Activated CD8-positive, alpha-beta memory T cell treated with anti-CD3 and anti-CD28 coated beads for 24 hours (primary cell): ENCODE data around the gene SLC9A1.
A peak's percentile ranks its signal among the peaks of the same experiment; 100 is the strongest.

Source experiments
- DNase-seq: peaks from one replicate; pipeline ENCODE4 v3.0.0-alpha.2; 2020

The SLC9A1 gene

GRCh38 chr1:27101696-27102095, 53.2 kb downstream of the SLC9A1 start:
- no peak for DNase-seq

DNA sequence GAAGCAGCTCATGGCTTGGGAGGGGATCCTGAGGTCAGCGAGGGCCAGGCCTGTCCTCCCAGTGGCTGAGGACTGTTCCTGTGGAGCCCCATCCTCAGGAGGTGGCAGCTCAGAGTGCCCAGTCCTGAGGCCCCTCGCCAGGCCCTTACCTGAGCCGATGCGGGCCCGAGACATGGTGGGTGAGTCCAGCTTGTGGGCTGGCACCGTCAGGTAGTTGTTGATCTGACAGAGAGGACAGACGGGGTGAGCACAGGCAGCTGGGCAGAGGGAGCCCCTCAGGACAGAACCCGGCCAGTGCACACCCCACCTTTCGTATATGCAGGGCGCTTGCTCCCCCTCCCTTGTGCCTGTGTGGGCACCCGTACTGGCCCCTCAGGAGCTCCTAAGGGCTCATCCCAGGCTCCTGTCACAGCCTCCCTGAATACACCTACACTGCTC, 53.9 kb downstream of the SLC9A1 start:
- no peak for DNase-seq

GRCh38 chr1:27100335-27101053, 54.4 kb downstream of the SLC9A1 start:
- no peak for DNase-seq

- no peak for DNase-seq
These were observed 55.2 kb downstream of the SLC9A1 start for GRCh38 chr1:27099587-27100334.

DNA sequence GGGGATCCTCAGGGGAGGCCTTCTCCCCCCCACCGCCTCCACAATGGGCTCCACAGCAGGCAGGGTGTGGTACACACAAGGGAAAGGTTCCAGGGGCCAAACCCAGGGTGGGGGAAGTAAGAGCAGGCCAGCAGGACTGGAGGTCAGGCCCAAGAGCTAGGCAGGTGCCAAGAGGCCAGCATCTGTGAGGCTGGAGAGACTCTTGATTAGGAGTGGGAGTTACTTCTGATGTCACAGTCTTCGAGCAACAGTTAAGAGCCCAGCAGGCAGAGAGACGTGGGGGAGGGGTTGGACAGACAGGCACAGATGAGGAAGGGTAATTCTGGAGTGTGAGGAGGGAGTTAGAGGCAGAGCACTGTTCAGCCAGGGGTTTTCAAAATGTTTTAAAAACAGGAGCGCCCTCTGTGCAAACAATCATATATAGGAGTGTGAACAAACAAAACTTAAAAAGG, 55.8 kb downstream of the SLC9A1 start:
- no peak for DNase-seq

GRCh38 chr1:27098431-27099134, 56.3 kb downstream of the SLC9A1 start:
- DNase-seq: no peak

DNA sequence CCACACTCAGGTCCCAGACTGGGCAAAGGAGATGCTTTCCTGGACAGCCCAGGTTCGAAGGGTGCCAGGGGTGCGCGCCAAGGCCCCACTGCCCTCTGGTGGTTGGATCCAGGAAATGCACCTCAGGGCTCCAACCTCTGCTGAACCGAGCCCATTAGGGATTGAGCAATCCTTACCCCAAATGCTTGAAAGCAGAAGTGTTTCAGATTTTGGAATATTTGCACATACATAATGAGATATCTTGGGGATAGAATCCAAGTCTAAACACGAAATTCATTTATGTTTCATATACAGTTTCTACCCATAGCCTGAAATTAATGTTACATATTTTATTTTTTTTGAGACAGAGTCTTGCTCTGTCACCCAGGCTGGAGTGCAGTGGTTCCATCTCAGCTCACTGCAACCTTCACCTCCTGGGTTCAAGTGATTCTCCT, 57.4 kb downstream of the SLC9A1 start:
- peak; percentile 87 for DNase-seq

DNA sequence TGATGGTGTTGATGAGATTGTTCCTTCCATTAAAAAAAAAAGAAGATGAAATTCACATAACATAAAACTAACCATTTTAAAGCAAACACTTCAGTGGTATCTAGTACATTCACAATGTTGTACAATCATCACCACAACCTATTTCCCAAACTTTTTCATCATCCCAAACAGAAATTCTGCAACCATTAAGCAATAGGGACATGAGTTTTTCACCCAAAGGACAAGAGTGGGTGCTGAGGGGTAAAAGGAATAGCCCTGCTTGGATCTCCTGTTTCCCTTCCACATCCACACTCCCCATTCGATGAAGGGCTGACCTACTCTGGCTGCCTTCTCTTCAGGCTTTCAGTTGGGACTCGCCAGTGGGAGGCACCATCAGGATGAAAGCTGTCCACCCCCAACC, 59.3 kb downstream of the SLC9A1 start:
- no peak for DNase-seq

- DNase-seq: no peak
These were observed 62.0 kb downstream of the SLC9A1 start for GRCh38 chr1:27092888-27093287.

DNA sequence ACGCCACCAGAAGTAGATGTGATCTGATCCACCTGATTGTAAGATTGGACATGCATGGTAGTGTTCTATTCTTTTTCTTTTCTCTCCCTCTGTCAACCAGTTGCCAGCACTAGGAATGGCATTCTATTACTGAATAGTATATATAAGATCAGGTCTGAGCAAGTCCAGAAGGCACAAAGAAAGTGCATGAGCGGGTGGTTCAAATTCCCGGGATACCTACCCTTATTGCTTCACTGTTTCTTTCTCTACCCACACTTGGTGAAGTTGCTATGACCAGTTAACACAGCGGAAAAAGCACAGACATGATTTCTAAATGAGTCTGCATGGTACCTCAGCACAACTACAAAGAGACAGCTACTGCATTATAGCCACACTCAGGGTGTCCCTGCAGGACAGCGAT, 64.0 kb downstream of the SLC9A1 start:
- no peak for DNase-seq

DNA sequence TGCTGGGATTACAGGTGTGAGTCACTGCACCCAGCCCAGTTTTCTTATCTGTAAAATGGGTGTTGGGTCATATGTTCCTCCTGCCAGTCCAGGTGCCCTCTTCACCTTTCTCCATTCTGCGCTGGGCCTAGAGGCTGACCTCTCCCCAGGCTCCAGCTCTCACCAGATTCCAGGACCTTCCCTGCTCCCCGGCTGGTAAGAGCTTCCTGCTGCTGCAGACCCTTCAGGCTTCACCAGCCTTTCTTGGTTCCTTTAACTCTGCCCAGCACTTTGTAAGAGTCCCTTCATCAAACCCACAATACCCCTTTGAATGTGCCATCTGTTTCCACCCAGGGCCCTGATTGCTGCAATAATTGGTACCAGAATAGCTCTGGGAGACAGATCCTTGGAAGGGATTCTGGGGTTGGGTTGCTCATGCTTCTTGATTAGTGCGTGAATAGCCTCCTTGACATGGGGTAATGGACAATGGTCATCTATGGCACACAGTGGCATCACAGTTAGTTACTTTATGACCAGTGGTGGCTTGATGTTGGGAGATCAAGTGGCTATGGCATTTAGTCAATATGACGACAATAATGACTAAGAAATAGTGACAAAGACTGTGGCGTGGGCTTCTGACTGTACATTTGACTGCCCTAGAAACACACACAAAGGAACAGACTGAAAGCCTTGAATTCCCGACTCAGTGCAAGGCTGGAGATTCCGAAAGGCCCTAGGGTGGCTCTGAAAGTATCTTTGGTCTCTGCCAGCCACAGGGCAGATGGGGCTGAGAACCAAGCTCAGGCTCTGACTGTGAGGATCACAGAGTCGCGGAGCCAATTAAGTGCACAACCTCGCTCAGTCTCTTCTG, 67.3 kb downstream of the SLC9A1 start:
- DNase-seq: no peak

- no peak for DNase-seq
These were observed 68.3 kb downstream of the SLC9A1 start for GRCh38 chr1:27086628-27087027.

DNA sequence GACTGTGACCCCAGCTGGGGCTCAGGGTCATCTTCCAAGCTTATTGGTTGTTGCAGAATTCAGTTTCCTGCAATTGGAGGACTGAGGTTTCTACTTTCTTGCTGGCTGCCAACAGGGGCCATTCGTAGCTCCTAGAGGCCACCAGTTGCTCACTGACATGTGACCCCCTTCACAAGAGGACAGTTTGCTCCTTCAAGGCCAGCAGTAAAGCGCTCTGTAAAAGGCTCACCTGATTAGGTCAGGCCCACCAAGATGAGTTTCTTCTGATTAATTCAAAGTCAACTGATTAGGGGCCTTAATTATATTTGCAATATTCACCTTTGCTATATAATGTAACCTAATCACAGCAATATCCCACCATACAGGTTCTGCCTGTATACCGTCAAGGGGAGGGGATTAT, 68.9 kb downstream of the SLC9A1 start:
- DNase-seq: no peak

- DNase-seq: no peak
These were observed 70.8 kb downstream of the SLC9A1 start for GRCh38 chr1:27084107-27084506.

DNA sequence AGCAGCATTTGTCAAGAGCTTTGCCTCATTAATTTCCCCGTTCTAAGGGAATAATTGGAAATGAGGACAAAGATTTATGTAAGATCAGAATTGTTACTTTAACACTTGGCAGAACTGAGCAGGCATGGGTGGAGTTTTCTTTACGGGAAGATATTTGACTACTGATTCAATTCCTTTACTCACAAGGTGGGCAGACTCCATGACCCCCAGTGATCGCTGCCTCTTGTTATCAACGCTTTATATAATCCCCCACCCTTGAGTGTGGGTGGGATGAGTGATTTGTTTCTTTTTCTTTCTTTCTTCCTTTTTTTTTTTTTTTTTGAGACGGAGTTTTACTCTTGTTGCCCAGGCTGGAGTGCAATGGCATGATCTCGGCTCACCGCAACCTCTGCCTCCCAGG, 77.0 kb downstream of the SLC9A1 start:
- no peak for DNase-seq

DNA sequence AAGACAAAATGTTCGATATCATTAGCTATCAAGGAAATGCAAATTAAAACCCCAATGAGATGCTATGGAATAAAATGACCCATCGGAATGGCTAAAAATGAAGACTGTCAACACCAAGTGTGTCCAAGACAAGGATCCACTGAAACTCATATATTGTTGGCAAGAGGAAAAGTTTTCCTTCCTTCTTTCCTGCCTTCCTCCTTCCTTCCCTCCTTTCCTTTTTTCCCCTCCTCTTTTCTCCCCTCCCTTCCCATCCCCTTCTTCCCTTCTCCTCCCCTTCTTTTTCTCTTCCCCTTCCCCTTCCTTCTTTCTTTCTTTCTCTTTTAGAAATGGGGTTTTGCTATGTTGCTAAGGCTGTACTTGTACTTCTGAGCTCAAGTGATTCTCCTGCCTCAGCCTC, 78.1 kb downstream of the SLC9A1 start:
- no peak for DNase-seq

- no peak for DNase-seq
These were observed 80.6 kb downstream of the SLC9A1 start for GRCh38 chr1:27074175-27074780.

DNA sequence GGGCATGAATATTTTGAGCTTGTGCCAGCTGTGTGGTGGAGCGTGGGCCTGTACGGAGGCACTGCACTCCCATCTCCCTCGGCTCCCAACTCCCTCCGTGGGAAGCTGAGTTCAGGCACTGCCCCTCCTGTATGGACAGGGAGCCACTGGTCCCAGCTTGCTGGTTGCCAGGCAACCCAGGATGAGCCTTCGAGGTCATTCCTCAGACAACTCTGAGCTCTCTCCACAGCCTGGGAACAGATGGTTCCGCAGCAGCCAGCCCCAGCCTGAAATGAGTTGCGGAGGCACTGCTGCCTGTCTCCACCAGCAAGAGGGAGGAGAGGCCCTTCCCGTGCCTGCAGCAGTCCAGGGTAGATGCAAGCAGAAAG, 83.9 kb downstream of the SLC9A1 start:
- no peak for DNase-seq

- DNase-seq: no peak
These were observed 84.4 kb downstream of the SLC9A1 start for GRCh38 chr1:27070390-27071048.

DNA sequence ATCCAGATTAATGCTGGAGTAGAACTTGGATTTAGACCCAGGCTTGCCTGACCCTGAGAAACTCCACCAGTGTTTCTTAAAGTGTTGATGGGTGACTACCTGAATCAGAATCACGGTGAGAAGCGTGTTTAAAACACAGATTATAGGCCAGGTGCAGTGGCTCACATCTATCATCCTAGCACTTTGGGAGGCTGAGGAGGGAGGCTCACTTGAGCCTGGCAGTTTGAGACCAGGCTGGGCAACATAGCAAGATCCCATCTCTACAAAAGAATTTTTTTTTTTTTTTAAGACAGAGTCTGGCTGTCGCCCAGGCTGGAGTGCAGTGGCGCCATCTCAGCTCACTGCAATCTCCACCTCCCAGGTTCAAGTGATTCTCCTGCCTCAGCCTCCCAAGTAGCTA, 86.0 kb downstream of the SLC9A1 start:
- DNase-seq: no peak

DNA sequence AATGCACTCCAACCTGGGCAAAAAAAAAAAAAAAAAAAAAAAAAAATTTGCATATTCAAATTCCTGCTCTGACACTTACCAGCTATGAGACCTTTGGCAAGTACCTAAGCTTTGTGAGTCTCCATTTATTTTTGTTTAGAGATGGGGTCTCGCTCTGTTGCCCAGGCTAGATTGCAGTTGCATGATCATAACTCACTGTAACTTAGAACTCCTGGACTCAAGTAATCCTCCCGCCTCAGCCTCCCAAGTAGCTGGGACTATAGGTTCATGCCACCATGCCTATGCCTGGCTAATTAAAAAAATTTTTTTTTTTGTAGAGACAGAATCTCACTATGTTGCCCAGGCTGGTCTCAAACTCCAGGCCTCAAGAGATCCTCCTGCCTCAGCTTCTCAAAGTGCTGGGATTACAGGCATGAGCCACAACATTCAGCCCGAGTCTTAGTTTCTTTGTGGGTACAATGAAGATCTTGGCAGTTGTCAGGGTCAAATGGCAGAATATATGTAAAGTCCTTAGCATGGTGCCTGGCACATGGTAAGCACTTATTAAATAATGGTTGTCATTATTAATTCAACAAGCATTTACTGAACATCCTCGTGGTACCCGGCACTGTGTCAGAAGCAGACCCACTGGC, 88.8 kb downstream of the SLC9A1 start:
- no peak for DNase-seq
